H9 (cell line): ENCODE results near the gene PAPOLG. TPM values are rescaled to one million over a fixed set of nuclear protein-coding genes. Genes with fewer than 3 reads are reported as not detected.

Experiments
- DNase-seq: peaks from one replicate; pipeline ENCODE4 v3.0.0-alpha.2; 2017
- H2AFZ ChIP-seq: one replicate; pipeline ENCODE4 v1.6.1; 2013; ENCODE audit warnings: mild to moderate bottlenecking, low read length, control low read depth, moderate library complexity
- H2AK5ac ChIP-seq: 2 replicates; pipeline ENCODE4 v1.6.1; 2013; ENCODE audit warnings: low read length, control low read depth, mixed read lengths; ENCODE audit not compliant: insufficient read length
- H2BK120ac ChIP-seq: one replicate; pipeline ENCODE4 v1.6.1; 2013; ENCODE audit warnings: low read depth, mild to moderate bottlenecking, low read length, control low read depth, inconsistent platforms; ENCODE audit not compliant: poor library complexity, severe bottlenecking
- H2BK12ac ChIP-seq: 2 replicates; pipeline ENCODE4 v1.6.1; 2013; ENCODE audit warnings: low read length, control low read depth, mixed read lengths, low read depth; ENCODE audit not compliant: insufficient read length
- H2BK15ac ChIP-seq: 2 replicates; pipeline ENCODE4 v1.6.1; 2013; ENCODE audit warnings: low read depth, low read length, control low read depth
- H2BK20ac ChIP-seq: one replicate; pipeline ENCODE4 v1.6.1; 2013; ENCODE audit warnings: low read depth, mild to moderate bottlenecking, low read length, control low read depth, inconsistent platforms; ENCODE audit not compliant: poor library complexity, severe bottlenecking
- H2BK5ac ChIP-seq: 2 replicates; pipeline ENCODE4 v1.6.1; 2013; ENCODE audit warnings: low read length, control low read depth, mixed read lengths; ENCODE audit not compliant: insufficient read length
- H3K14ac ChIP-seq: 2 replicates; pipeline ENCODE4 v1.6.1; 2013; ENCODE audit warnings: low read length, control low read depth; ENCODE audit not compliant: insufficient read depth
- H3K18ac ChIP-seq: 2 replicates; pipeline ENCODE4 v1.6.1; 2013; ENCODE audit warnings: low read depth, mild to moderate bottlenecking, mixed read lengths, low read length, control low read depth; ENCODE audit not compliant: insufficient read length
- H3K23ac ChIP-seq: 2 replicates; pipeline ENCODE4 v1.6.1; 2013; ENCODE audit warnings: low read length, control low read depth, mixed read lengths, low read depth; ENCODE audit not compliant: insufficient read length
- H3K23me2 ChIP-seq: 2 replicates; pipeline ENCODE4 v1.6.1; 2013; ENCODE audit warnings: low read depth, mild to moderate bottlenecking, mixed read lengths, low read length, control low read depth; ENCODE audit not compliant: insufficient read length, poor library complexity, severe bottlenecking
- H3K27ac ChIP-seq: 2 replicates; pipeline ENCODE4 v1.5.1; 2013; ENCODE audit warnings: low read length, control low read depth, mixed read lengths, low read depth; ENCODE audit not compliant: insufficient read length
- H3K27me3 ChIP-seq: 2 replicates; pipeline ENCODE4 v1.6.1; 2013; ENCODE audit warnings: low read length, control low read depth, inconsistent platforms; ENCODE audit not compliant: insufficient read depth
- H3K4ac ChIP-seq: 2 replicates; pipeline ENCODE4 v1.6.1; 2013; ENCODE audit warnings: low read depth, mild to moderate bottlenecking, control low read depth, inconsistent platforms, low read length, moderate library complexity
- H3K4me1 ChIP-seq: 2 replicates; pipeline ENCODE4 v1.6.1; 2013; ENCODE audit warnings: low read length, control low read depth, inconsistent platforms; ENCODE audit not compliant: insufficient read depth
- H3K4me2 ChIP-seq: 2 replicates; pipeline ENCODE4 v1.6.1; 2013; ENCODE audit warnings: low read length, control low read depth, mixed read lengths; ENCODE audit not compliant: insufficient read length, insufficient read depth
- H3K56ac ChIP-seq: 2 replicates; pipeline ENCODE4 v1.6.1; 2013; ENCODE audit warnings: low read depth, mild to moderate bottlenecking, mixed read lengths, low read length, control low read depth; ENCODE audit not compliant: insufficient read length
- H3K79me1 ChIP-seq: 2 replicates; pipeline ENCODE4 v1.6.1; 2013; ENCODE audit warnings: low read depth, mild to moderate bottlenecking, moderate library complexity, low read length, control low read depth, inconsistent platforms; ENCODE audit not compliant: insufficient read depth, poor library complexity, severe bottlenecking
- H3K79me2 ChIP-seq: 2 replicates; pipeline ENCODE4 v1.6.1; 2013; ENCODE audit warnings: low read length, control low read depth, inconsistent platforms; ENCODE audit not compliant: insufficient read depth
- H3K9ac ChIP-seq: 2 replicates; pipeline ENCODE4 v1.6.1; 2013; ENCODE audit warnings: low read length, control low read depth, mixed read lengths; ENCODE audit not compliant: insufficient read length; ENCODE audit errors: extremely low read depth
- H3K9me3 ChIP-seq: one replicate; pipeline ENCODE4 v1.6.1; 2013; ENCODE audit warnings: low read depth, low read length, inconsistent platforms; ENCODE audit not compliant: control insufficient read depth
- H3T11ph ChIP-seq: one replicate; pipeline ENCODE4 v1.6.1; 2013; ENCODE audit warnings: mild to moderate bottlenecking, low read length, control low read depth, inconsistent platforms
- H4K20me1 ChIP-seq: one replicate; pipeline ENCODE4 v1.6.1; 2013; ENCODE audit not compliant: control insufficient read depth, insufficient read length, insufficient read depth
- H4K5ac ChIP-seq: 2 replicates; pipeline ENCODE4 v1.6.1; 2013; ENCODE audit warnings: low read depth, mild to moderate bottlenecking, mixed read lengths, low read length, control low read depth; ENCODE audit not compliant: insufficient read length
- H4K8ac ChIP-seq: replicated peaks from 2 replicates; pipeline ENCODE4 v1.6.1; 2013; ENCODE audit warnings: low read length, control low read depth, mixed read lengths, low read depth; ENCODE audit not compliant: insufficient read length
- H4K91ac ChIP-seq: 2 replicates; pipeline ENCODE4 v1.6.1; 2013; ENCODE audit warnings: low read depth, mild to moderate bottlenecking, moderate library complexity, mixed read lengths, low read length, control low read depth; ENCODE audit not compliant: insufficient read length
- H3K27ac Mint-ChIP-seq, 3 experiments: 2 replicates in 2 of 3; 3 replicates in 1 of 3; pipeline ENCODE4 v1.8.0; 2020 to 2021; ENCODE audit warnings: mixed read lengths in 3 of 3, mild to moderate bottlenecking in 1 of 3, moderate library complexity in 1 of 3
- H3K27me3 Mint-ChIP-seq: 2 replicates; pipeline ENCODE4 v1.8.0; 2021; ENCODE audit warnings: low read depth, mild to moderate bottlenecking, moderate library complexity, mixed read lengths
- H3K36me3 Mint-ChIP-seq, 3 experiments: 2 replicates in 2 of 3; 3 replicates in 1 of 3; pipeline ENCODE4 v1.8.0; 2020 to 2021; ENCODE audit warnings: low read depth in 3 of 3, mixed read lengths in 3 of 3; ENCODE audit not compliant: insufficient read depth in 1 of 3
- H3K4me1 Mint-ChIP-seq, 2 experiments: 2 replicates each; pipeline ENCODE4 v1.8.0; 2020; ENCODE audit warnings: mixed read lengths in 2 of 2
- H3K4me3 Mint-ChIP-seq, 2 experiments: 2 replicates in 1 of 2; 3 replicates in 1 of 2; pipeline ENCODE4 v1.8.0; 2020 to 2021; ENCODE audit warnings: mild to moderate bottlenecking in 2 of 2, mixed read lengths in 2 of 2, moderate library complexity in 1 of 2
- H3K9me3 Mint-ChIP-seq, 2 experiments: 2 replicates in 1 of 2; 3 replicates in 1 of 2; pipeline ENCODE4 v1.8.0; 2020; ENCODE audit warnings: mild to moderate bottlenecking in 2 of 2, mixed read lengths in 2 of 2, moderate library complexity in 1 of 2
- CTCF ChIP-seq: fragments of 200-600 bp; sonication (generic); conservative IDR thresholded peaks from 3 replicates; pipeline ENCODE4 v1.8.0; 2021; ENCODE audit warnings: antibody characterized with exemption, mild to moderate bottlenecking
- WGBS: extraction: QIAGEN DNeasy Blood & Tissue Kit; methylation state at CpG from one replicate; pipeline ENCODE4 v1.1.7; 2013; ENCODE audit warnings: missing lambda C conversion rate, low lambda C conversion rate, mixed read lengths; ENCODE audit not compliant: insufficient read length; ENCODE audit errors: extremely low coverage; 5-methylcytosine and 5-hydroxymethylcytosine counted together
- total RNA-seq: library from RNA; stranded (reverse); gene quantifications from 2 replicates; pipeline ENCODE4 v1.2.1, GENCODE V29; 2021

Gene PAPOLG
- total RNA-seq, 1 experiment from 2014 or later: 19.2 TPM

GRCh38 chr2:60806988-60807681 lies 51.1 kb downstream of the PAPOLG start:
- no peak overlapping the region for H2AK5ac ChIP-seq
- no peak for DNase-seq
- H3K4me2 ChIP-seq: no peak overlapping the region
- no peaks in the 10 kb centered on the region for H3K79me2 ChIP-seq
- WGBS: no CpG with 5 or more reads among the region's 6 CpGs
- H3K23me2 ChIP-seq: no peaks in the 10 kb centered on the region
- no peak overlapping the region for H3T11ph ChIP-seq
- no peak overlapping the region for H3K9ac ChIP-seq
- H4K91ac ChIP-seq: no peak overlapping the region
- TF ChIP-seq CTCF: no peak
- H3K36me3 Mint-ChIP-seq: no peaks in the 10 kb centered on the region
- no peak overlapping the region for H3K18ac ChIP-seq
- no peak overlapping the region for H3K4ac ChIP-seq
- no peak overlapping the region for H3K56ac ChIP-seq
- peak overlapping the region in 2 of 3 experiments; percentile 19 to 56; a peak in 2 of 7 replicates for H3K27ac Mint-ChIP-seq
- H4K20me1 ChIP-seq: no peaks in the 10 kb centered on the region
- H3K27ac ChIP-seq: no peak overlapping the region
- no peaks in the 10 kb centered on the region for H3K79me1 ChIP-seq
- no peak overlapping the region for H2BK5ac ChIP-seq
- no peak overlapping the region for H2BK20ac ChIP-seq
- no peak overlapping the region for H3K23ac ChIP-seq
- H4K5ac ChIP-seq: no peak overlapping the region
- H2BK12ac ChIP-seq: no peak overlapping the region
- H2BK120ac ChIP-seq: no peak overlapping the region
- H3K9me3 ChIP-seq: no peaks in the 10 kb centered on the region
- no peaks in the 10 kb centered on the region for H3K4me1 ChIP-seq
- no peaks in the 10 kb centered on the region; a peak in 1 of 5 replicates for H3K9me3 Mint-ChIP-seq
- H3K4me1 Mint-ChIP-seq: peaks cover 16 to 23% of the 10 kb centered on the region in 2 experiments
- no peak overlapping the region for H4K8ac ChIP-seq
- no peak overlapping the region for H2BK15ac ChIP-seq
- no peak overlapping the region for H2AFZ ChIP-seq
- H3K27me3 ChIP-seq: no peaks in the 10 kb centered on the region
- no peak overlapping the region for H3K14ac ChIP-seq
- peaks cover 2% of the 10 kb centered on the region; the same call in 1 of the 2 replicates for H3K27me3 Mint-ChIP-seq
- no peak overlapping the region for H3K4me3 Mint-ChIP-seq
